SU-DHL-6 (cell line): ENCODE data around the gene RAB10.

Experiments used
- H2AFZ ChIP-seq: fragments of 200-600 bp; sonication (generic); 2 replicates; pipeline ENCODE4 v1.6.1; 2014; ENCODE audit warnings: low read depth, mild to moderate bottlenecking, moderate library complexity, mixed read lengths, antibody characterized with exemption, low read length; ENCODE audit not compliant: severe bottlenecking
- H3F3A ChIP-seq: fragments of 200-600 bp; shearing (Covaris generic); 2 replicates; pipeline ENCODE4 v1.6.0; 2016; ENCODE audit warnings: antibody characterized with exemption, mild to moderate bottlenecking; ENCODE audit not compliant: insufficient read depth
- H3K27ac ChIP-seq: fragments of 200-600 bp; sonication (generic); 2 replicates; pipeline ENCODE4 v1.5.1; 2016; ENCODE audit warnings: low read depth, mild to moderate bottlenecking, low read length, moderate library complexity, mixed read lengths
- H3K27me3 ChIP-seq: fragments of 200-600 bp; sonication (generic), shearing (Covaris generic); 2 replicates; pipeline ENCODE4 v1.6.0; 2014; ENCODE audit warnings: mild to moderate bottlenecking, low read length
- H3K36me3 ChIP-seq: fragments of 200-600 bp; sonication (generic); 2 replicates; pipeline ENCODE4 v1.6.1; 2014; ENCODE audit warnings: mild to moderate bottlenecking, low read length, mixed read lengths
- H3K4me2 ChIP-seq: fragments of 300-600, 200-600 bp; shearing (Covaris generic), sonication (generic); 2 replicates; pipeline ENCODE4 v1.6.0; 2014; ENCODE audit warnings: low read length, low read depth, mild to moderate bottlenecking; ENCODE audit not compliant: poor library complexity, severe bottlenecking
- H3K4me3 ChIP-seq: fragments of 200-600 bp; sonication (generic); 2 replicates; pipeline ENCODE4 v1.5.1; 2014; ENCODE audit warnings: antibody characterized with exemption, low read length, mild to moderate bottlenecking, mixed read lengths; ENCODE audit not compliant: insufficient read depth, poor library complexity, severe bottlenecking
- H3K79me2 ChIP-seq: fragments of 200-600 bp; sonication (generic); 2 replicates; pipeline ENCODE4 v1.6.1; 2014; ENCODE audit warnings: mild to moderate bottlenecking, low read length, moderate library complexity; ENCODE audit not compliant: insufficient read depth
- H3K9ac ChIP-seq: fragments of 200-600 bp; sonication (generic); 2 replicates; pipeline ENCODE4 v1.7.0; 2014; ENCODE audit warnings: mild to moderate bottlenecking, low read length
- H3K9me2 ChIP-seq: fragments of 200-600 bp; sonication (generic); replicated peaks from 2 replicates; pipeline ENCODE4 v1.6.1; 2014; ENCODE audit warnings: low read length; ENCODE audit not compliant: insufficient read depth
- H3K9me3 ChIP-seq: fragments of 200-600 bp; sonication (generic); 2 replicates; pipeline ENCODE4 v1.6.1; 2014; ENCODE audit warnings: low read length, mixed read lengths; ENCODE audit not compliant: insufficient read depth
- H4K20me1 ChIP-seq: fragments of 200-600 bp; sonication (generic); 2 replicates; pipeline ENCODE4 v1.6.1; 2014; ENCODE audit warnings: low read depth, mild to moderate bottlenecking, antibody characterized with exemption, low read length, moderate library complexity, mixed read lengths
- CTCF ChIP-seq: fragments of 200-600 bp; sonication (generic); IDR thresholded peaks from one replicate; pipeline ENCODE4 v1.5.1; 2017; ENCODE audit warnings: antibody characterized with exemption, mild to moderate bottlenecking, low read length, moderate library complexity; ENCODE audit not compliant: insufficient read depth, poor library complexity, severe bottlenecking
- EZH2phosphoT487 ChIP-seq: fragments of 200-600 bp; sonication (generic), shearing (Covaris generic); conservative IDR thresholded peaks from 2 replicates; pipeline ENCODE4 v1.6.1; 2018; ENCODE audit warnings: mild to moderate bottlenecking, antibody characterized with exemption, low read length, moderate library complexity, mixed read lengths

RAB10 gene

GRCh38 chr2:26185304-26185928 is 151.5 kb downstream of the RAB10 start:
- Histone ChIP-seq H3K9me3 (no peaks in the 10 kb centered on the region), H3K27me3 (no peaks in the 10 kb centered on the region), H3K9ac (peak overlapping the region; percentile 64), H3K4me3 (peak overlapping the region; percentile 60), H3K79me2 (no peaks in the 10 kb centered on the region), H3K4me2 (peak overlapping the region; percentile 52), H3K36me3 (no peaks in the 10 kb centered on the region), H2AFZ (no peak overlapping the region), H3F3A (0 out of 2 replicates have a peak, but pooled peaks cover 6% of the 10 kb centered on the region), H4K20me1 (no peaks in the 10 kb centered on the region), H3K9me2 (no peaks in the 10 kb centered on the region), H3K27ac (no peak overlapping the region)
- TF ChIP-seq EZH2phosphoT487 (no peak), CTCF (no peak)

DNA sequence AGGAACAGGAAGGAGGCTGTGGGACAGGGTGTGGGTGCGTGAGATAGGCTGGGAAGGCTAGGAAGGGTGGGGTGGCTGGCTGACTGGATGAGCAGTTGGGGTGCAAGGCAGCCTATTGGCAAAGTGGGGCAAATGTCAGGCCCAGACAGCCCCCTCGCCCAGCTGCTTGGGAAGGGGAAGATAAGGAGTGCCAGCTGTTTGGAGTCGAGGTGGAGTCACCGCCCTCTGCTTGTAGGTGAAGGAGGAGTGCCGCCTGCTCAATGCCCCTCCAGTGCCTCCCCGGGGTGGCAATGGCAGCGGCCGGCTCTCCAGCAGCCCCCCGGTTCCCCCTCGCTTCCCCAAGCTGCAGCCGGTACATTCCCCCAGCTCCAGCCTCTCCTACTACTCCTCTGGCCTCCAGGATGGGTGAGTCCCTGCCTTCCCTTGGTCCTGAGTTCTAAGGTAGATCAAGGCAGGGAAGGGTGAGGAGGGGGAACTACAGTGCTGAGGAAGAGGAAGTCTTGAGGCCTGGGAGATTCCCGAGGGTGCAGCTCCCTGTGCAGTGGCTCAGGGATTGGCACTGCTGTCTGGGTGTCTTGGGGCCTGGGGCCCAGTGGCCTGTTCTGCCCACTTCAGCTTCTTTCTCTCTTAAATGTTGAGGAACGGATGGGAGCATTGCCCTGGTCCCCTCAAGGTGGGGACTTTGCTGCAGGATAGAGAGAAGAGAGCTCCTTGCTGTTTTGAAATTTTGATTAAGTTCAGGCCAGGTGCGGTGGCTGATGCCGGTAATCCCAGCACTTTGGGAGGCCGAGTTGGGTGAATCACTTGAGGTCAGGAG is 152.3 kb downstream of the RAB10 start:
- no peak for TF ChIP-seq EZH2phosphoT487
- no peak for TF ChIP-seq CTCF
- H3K27me3 ChIP-seq, result no peaks in the 10 kb centered on the region
- no peak overlapping the region for H3K27ac ChIP-seq
- peak overlapping the region; percentile 64; the same call in 1 of the 2 replicates for H3K9ac ChIP-seq
- no peak overlapping the region for H2AFZ ChIP-seq
- 0 out of 2 replicates have a peak, but pooled peaks cover 6% of the 10 kb centered on the region for H3F3A ChIP-seq
- peak overlapping the region; percentile 52 for H3K4me2 ChIP-seq
- H3K9me2 ChIP-seq, result no peaks in the 10 kb centered on the region
- H3K79me2 ChIP-seq, result no peaks in the 10 kb centered on the region
- peak overlapping the region; percentile 60 for H3K4me3 ChIP-seq
- H3K9me3 ChIP-seq, result no peaks in the 10 kb centered on the region
- no peaks in the 10 kb centered on the region for H3K36me3 ChIP-seq
- no peaks in the 10 kb centered on the region for H4K20me1 ChIP-seq
